Activated CD8-positive, alpha-beta T cell treated with anti-CD3 and anti-CD28 coated beads, Interleukin-2, amount 10 ng/mL, durations not matched to agents 7 days and 5 days (primary cell): Measurements from ENCODE around the gene EIF2B4. TPM values are rescaled to one million over a fixed set of nuclear protein-coding genes. Genes with fewer than 3 reads are reported as not detected.

ENCODE experiments used
- ATAC-seq: fragments of 150-1000 bp; cut with Tn5 transposase; one replicate; pipeline ENCODE4 v1.10.0; 2021; ENCODE audit warnings: moderate library complexity
- CTCF ChIA-PET: fragments of 350-600 bp; sonication (Branson Sonifier 250); formaldehyde crosslinking; loops from one replicate; lab custom pipeline; 2021; ENCODE audit warnings: antibody characterized with exemption; lab: Charles Lee
- POLR2A ChIA-PET: fragments of 350-600 bp; sonication (Branson Sonifier 250); formaldehyde crosslinking; loops from one replicate; lab custom pipeline; 2021; ENCODE audit warnings: antibody characterized with exemption; lab: Charles Lee
- DNase-seq: peaks from one replicate; pipeline ENCODE4 v3.0.0-alpha.2; 2020
- H3K27ac Mint-ChIP-seq: one replicate; pipeline ENCODE4 v1.8.0; 2021; ENCODE audit warnings: mild to moderate bottlenecking, mixed read lengths
- H3K27me3 Mint-ChIP-seq: one replicate; pipeline ENCODE4 v1.8.0; 2021; ENCODE audit warnings: low read depth, mixed read lengths
- H3K36me3 Mint-ChIP-seq: one replicate; pipeline ENCODE4 v1.8.0; 2021; ENCODE audit warnings: low read depth, mixed read lengths
- H3K4me1 Mint-ChIP-seq: one replicate; pipeline ENCODE4 v1.8.0; 2021; ENCODE audit warnings: low read depth, mixed read lengths
- H3K4me3 Mint-ChIP-seq: one replicate; pipeline ENCODE4 v1.8.0; 2021; ENCODE audit warnings: mild to moderate bottlenecking, mixed read lengths
- H3K9me3 Mint-ChIP-seq: one replicate; pipeline ENCODE4 v1.8.0; 2022; ENCODE audit warnings: mixed read lengths; ENCODE audit not compliant: insufficient read depth
- total RNA-seq, 2 experiments: library from RNA; stranded (reverse); gene quantifications; one replicate each; pipeline ENCODE4 v1.2.3, GENCODE V29; 2021

Gene EIF2B4
- total RNA-seq, 2 experiments from 2014 or later: 34.5 to 37.0 TPM

GRCh38 chr2:27390822-27391679 is 20.9 kb upstream of the EIF2B4 start:
- POLR2A ChIA-PET: interaction anchor here (1.1 kb wide), 1 partner anchor 11 kb away, joined by 4 read pairs; the partner anchor contains the start of gene ZNF513
- ATAC-seq (no peak), DNase-seq (no peak)
- peaks cover 26% of the 10 kb centered on the region for H3K36me3 Mint-ChIP-seq
- CTCF ChIA-PET: no interaction called here
- no peaks in the 10 kb centered on the region for H3K9me3 Mint-ChIP-seq
- H3K4me3 Mint-ChIP-seq: no peak overlapping the region
- peak overlapping the region; percentile 68 for H3K27ac Mint-ChIP-seq
- H3K27me3 Mint-ChIP-seq: no peaks in the 10 kb centered on the region
- H3K4me1 Mint-ChIP-seq: peaks cover 18% of the 10 kb centered on the region

GRCh38 chr2:27381577-27382181 is 11.5 kb upstream of the EIF2B4 start:
- Mint-ChIP-seq H3K9me3 (no peaks in the 10 kb centered on the region), H3K4me3 (peak overlapping the region; percentile 90), H3K27me3 (no peaks in the 10 kb centered on the region), H3K36me3 (peaks cover 74% of the 10 kb centered on the region), H3K27ac (peak overlapping the region; percentile 97), H3K4me1 (peaks cover 33% of the 10 kb centered on the region)
- POLR2A ChIA-PET: interaction anchor here (1.7 to 3.6 kb wide), 3 partner anchors 11 to 47 kb away, joined by 3 to 57 read pairs (median 22); partner anchors contain the start of genes EIF2B4, NRBP1 and SNX17
- ATAC-seq: no peak
- no peak for DNase-seq
- CTCF ChIA-PET: interaction anchor here (1.6 kb wide), 1 partner anchor 303 kb away, joined by 4 read pairs; no protein-coding TSS in a partner anchor

GRCh38 chr2:27380626-27381545 is 10.7 kb upstream of the EIF2B4 start, which contains the start of gene ZNF513:
Gene ZNF513, minus strand, starts transcription at chr2:27380734. Its CDS starts 208 bp downstream, at chr2:27380526.
- peak; percentile 85 for ATAC-seq
- Mint-ChIP-seq H3K4me1 (peaks cover 33% of the 10 kb centered on the region), H3K9me3 (no peaks in the 10 kb centered on the region), H3K36me3 (peaks cover 80% of the 10 kb centered on the region), H3K27me3 (no peaks in the 10 kb centered on the region), H3K27ac (peak within 1 kb of the TSS; percentile 97), H3K4me3 (peak within 1 kb of the TSS; percentile 90)
- DNase-seq: peak; percentile 90
- CTCF ChIA-PET: interaction anchor here (1.6 to 2.1 kb wide), 6 partner anchors 10 to 303 kb away, joined by 4 to 9 read pairs (median 6); partner anchors contain the start of genes NRBP1 and SNX17
- POLR2A ChIA-PET: interaction anchor here (1.0 to 3.6 kb wide), 8 partner anchors 10 to 230 kb away, joined by 3 to 57 read pairs (median 5); partner anchors contain the start of genes EIF2B4, MPV17, NRBP1 and PPM1G

- Mint-ChIP-seq H3K4me3 (peak overlapping the region; percentile 90), H3K9me3 (no peaks in the 10 kb centered on the region), H3K4me1 (peaks cover 33% of the 10 kb centered on the region), H3K36me3 (peaks cover 81% of the 10 kb centered on the region), H3K27me3 (no peaks in the 10 kb centered on the region), H3K27ac (peak overlapping the region; percentile 97)
- DNase-seq: peak; percentile 72
- CTCF ChIA-PET: interaction anchor here (0.5 to 2.1 kb wide), 9 partner anchors 9 to 303 kb away, joined by 3 to 15 read pairs (median 7); partner anchors contain the start of genes EIF2B4, NRBP1 and SNX17
- ATAC-seq: peak; percentile 10
- POLR2A ChIA-PET: interaction anchor here (0.9 to 3.6 kb wide), 11 partner anchors 10 to 231 kb away, joined by 3 to 57 read pairs (median 5); partner anchors contain the start of genes EIF2B4, MPV17, NRBP1 and PPM1G
Measured at GRCh38 chr2:27379836-27380625, 9.9 kb upstream of the EIF2B4 start.

GRCh38 chr2:27379383-27379835 is 9.3 kb upstream of the EIF2B4 start:
- Mint-ChIP-seq H3K27me3 (no peaks in the 10 kb centered on the region), H3K9me3 (no peaks in the 10 kb centered on the region), H3K4me1 (peaks cover 33% of the 10 kb centered on the region), H3K36me3 (peaks cover 82% of the 10 kb centered on the region), H3K27ac (peak overlapping the region; percentile 97), H3K4me3 (peak overlapping the region; percentile 90)
- CTCF ChIA-PET: interaction anchor here (0.8 to 2.1 kb wide), 7 partner anchors 8 to 304 kb away, joined by 3 to 15 read pairs (median 9); partner anchors contain the start of genes EIF2B4, NRBP1 and SNX17
- POLR2A ChIA-PET: interaction anchor here (0.9 to 3.6 kb wide), 8 partner anchors 9 to 56 kb away, joined by 3 to 57 read pairs (median 6); partner anchors contain the start of genes EIF2B4, MPV17, NRBP1 and PPM1G
- no peak for ATAC-seq
- no peak for DNase-seq

- ATAC-seq (no peak), DNase-seq (no peak)
- H3K27ac Mint-ChIP-seq: peak overlapping the region; percentile 97
- H3K9me3 Mint-ChIP-seq: no peaks in the 10 kb centered on the region
- POLR2A ChIA-PET: interaction anchor here (0.7 to 3.6 kb wide), 4 partner anchors 8 to 44 kb away, joined by 3 to 57 read pairs (median 9); partner anchors contain the start of genes EIF2B4, PPM1G and SNX17
- H3K4me3 Mint-ChIP-seq: peak overlapping the region; percentile 90
- H3K36me3 Mint-ChIP-seq: peaks cover 81% of the 10 kb centered on the region
- CTCF ChIA-PET: interaction anchor here (1.7 to 2.0 kb wide), 4 partner anchors 8 to 305 kb away, joined by 6 to 15 read pairs (median 10); partner anchors contain the start of genes EIF2B4 and SNX17
- H3K4me1 Mint-ChIP-seq: peaks cover 33% of the 10 kb centered on the region
- H3K27me3 Mint-ChIP-seq: no peaks in the 10 kb centered on the region
Measured at GRCh38 chr2:27378809-27379290, 8.7 kb upstream of the EIF2B4 start.

- POLR2A ChIA-PET: interaction anchor here (0.7 to 1.8 kb wide), 3 partner anchors 24 to 43 kb away, joined by 3 to 15 read pairs (median 3); partner anchors contain the start of gene PPM1G
- no peak overlapping the region for H3K27ac Mint-ChIP-seq
- DNase-seq (no peak), ATAC-seq (no peak)
- H3K9me3 Mint-ChIP-seq: no peaks in the 10 kb centered on the region
- no peaks in the 10 kb centered on the region for H3K27me3 Mint-ChIP-seq
- H3K36me3 Mint-ChIP-seq: peaks cover 80% of the 10 kb centered on the region
- H3K4me1 Mint-ChIP-seq: peaks cover 39% of the 10 kb centered on the region
- CTCF ChIA-PET: interaction anchor here (0.8 to 1.8 kb wide), 2 partner anchors 81 to 305 kb away, joined by 3 to 15 read pairs; no protein-coding TSS in a partner anchor
- peak overlapping the region; percentile 25 for H3K4me3 Mint-ChIP-seq
Measured at GRCh38 chr2:27378096-27378808, 8.1 kb upstream of the EIF2B4 start.

GRCh38 chr2:27377618-27378095 is 7.5 kb upstream of the EIF2B4 start:
- H3K4me1 Mint-ChIP-seq: peaks cover 45% of the 10 kb centered on the region
- H3K9me3 Mint-ChIP-seq: no peaks in the 10 kb centered on the region
- no peak overlapping the region for H3K4me3 Mint-ChIP-seq
- no peaks in the 10 kb centered on the region for H3K27me3 Mint-ChIP-seq
- no peak overlapping the region for H3K27ac Mint-ChIP-seq
- ATAC-seq (no peak), DNase-seq (no peak)
- H3K36me3 Mint-ChIP-seq: peaks cover 85% of the 10 kb centered on the region
- ChIA-PET CTCF (interaction anchor here (0.8 kb wide), 1 partner anchor 81 kb away, joined by 3 read pairs; no protein-coding TSS in a partner anchor), POLR2A (no interaction called here)
